Measurements from ENCODE around the gene GRK5.

The GRK5 gene

GRCh38 chr10:119391440-119392251 is 184.3 kb downstream of the GRK5 start:
- DNase-seq = no peak

- DNase-seq = no peak
Measured at GRCh38 chr10:119393019-119393418, 185.6 kb downstream of the GRK5 start.

- DNase-seq = no peak
Measured at GRCh38 chr10:119393421-119393820, 186.1 kb downstream of the GRK5 start.

GRCh38 chr10:119393845-119394244 is 186.5 kb downstream of the GRK5 start:
- DNase-seq = no peak

GRCh38 chr10:119394657-119395279 is 187.4 kb downstream of the GRK5 start:
- no peak for DNase-seq

- no peak for DNase-seq
Measured at GRCh38 chr10:119395280-119396007, 188.1 kb downstream of the GRK5 start.

- DNase-seq = no peak
Measured at GRCh38 chr10:119396008-119396708, 188.8 kb downstream of the GRK5 start.

- no peak for DNase-seq
Measured at GRCh38 chr10:119396709-119397071, 189.3 kb downstream of the GRK5 start.

GRCh38 chr10:119397416-119397815 is 190.0 kb downstream of the GRK5 start:
- no peak for DNase-seq

GRCh38 chr10:119398996-119399395 is 191.6 kb downstream of the GRK5 start:
- DNase-seq = no peak

GRCh38 chr10:119399466-119399865 is 192.1 kb downstream of the GRK5 start:
- no peak for DNase-seq

GRCh38 chr10:119401671-119402395 is 194.5 kb downstream of the GRK5 start:
- DNase-seq = no peak

- no peak for DNase-seq
Measured at GRCh38 chr10:119403921-119404320, 196.6 kb downstream of the GRK5 start.

GRCh38 chr10:119404719-119405519 is 197.5 kb downstream of the GRK5 start:
- DNase-seq = no peak

GRCh38 chr10:119405520-119405807 is 198.1 kb downstream of the GRK5 start:
- DNase-seq = no peak

- DNase-seq = no peak
Measured at GRCh38 chr10:119406137-119406536, 198.8 kb downstream of the GRK5 start.

- no peak for DNase-seq
Measured at GRCh38 chr10:119406601-119407253, 199.4 kb downstream of the GRK5 start.

- no peak for DNase-seq
Measured at GRCh38 chr10:119407254-119407777, 199.9 kb downstream of the GRK5 start.

- no peak for DNase-seq
Measured at GRCh38 chr10:119408072-119408471, 200.7 kb downstream of the GRK5 start.

- DNase-seq = no peak
Measured at GRCh38 chr10:119408969-119409371, 201.6 kb downstream of the GRK5 start.

GRCh38 chr10:119409385-119409784 is 202.0 kb downstream of the GRK5 start:
- no peak for DNase-seq

Data from stimulated activated CD4-positive, alpha-beta T cell treated with anti-CD3 and anti-CD28 coated beads, Interleukin-4, amount 100 ng/mL, for 4 hours (primary cell).